Activated CD8-positive, alpha-beta memory T cell treated with anti-CD3 and anti-CD28 coated beads, Interleukin-2, amount 50 U/mL, for 48 hours (primary cell): ENCODE results near the gene XCL2.
A peak's percentile ranks its signal among the peaks of the same experiment; 100 is the strongest.
"Not testable (repeated sequence)": the region's sequence is repeated elsewhere in the genome, so short reads cannot be mapped to it uniquely, and the experiment has no call there.

ENCODE experiments used
- DNase-seq: peaks from one replicate; pipeline ENCODE4 v3.0.0-alpha.2; 2020

The XCL2 gene

GRCh38 chr1:168555508-168556046 is 11.8 kb upstream of the XCL2 start:
- DNase-seq, result no peak

GRCh38 chr1:168554603-168555483 is 11.0 kb upstream of the XCL2 start:
- DNase-seq, result no peak

GRCh38 chr1:168553680-168554553 is 10.1 kb upstream of the XCL2 start:
- peak; percentile 63 for DNase-seq

GRCh38 chr1:168552961-168553360 is 9.2 kb upstream of the XCL2 start:
- no peak for DNase-seq

- DNase-seq, result no peak
These were observed 7.9 kb upstream of the XCL2 start for GRCh38 chr1:168551688-168552087.

- DNase-seq, result no peak
These were observed 7.2 kb upstream of the XCL2 start for GRCh38 chr1:168550971-168551370.

- not testable (repeated sequence) for DNase-seq
These were observed 2.7 kb upstream of the XCL2 start for GRCh38 chr1:168546553-168546895.

- not testable (repeated sequence) for DNase-seq
These were observed 2.1 kb upstream of the XCL2 start for GRCh38 chr1:168545678-168546552.

GRCh38 chr1:168542978-168543377 is 819 bp downstream of the XCL2 start:
- not testable (repeated sequence) for DNase-seq

- not testable (repeated sequence) for DNase-seq
These were observed 3.0 kb downstream of the XCL2 start for GRCh38 chr1:168540798-168541197.

- DNase-seq, result no peak
These were observed 8.3 kb downstream of the XCL2 start for GRCh38 chr1:168535536-168535935.

GRCh38 chr1:168531615-168532345 is 12.0 kb downstream of the XCL2 start:
- DNase-seq, result no peak

- DNase-seq, result no peak
These were observed 14.3 kb downstream of the XCL2 start for GRCh38 chr1:168529518-168529917.

- DNase-seq, result no peak
These were observed 22.3 kb downstream of the XCL2 start for GRCh38 chr1:168521401-168522000.

GRCh38 chr1:168520832-168521231 is 23.0 kb downstream of the XCL2 start:
- no peak for DNase-seq

- DNase-seq, result peak; percentile 69
These were observed 23.6 kb downstream of the XCL2 start for GRCh38 chr1:168520052-168520751.

GRCh38 chr1:168518813-168519212 is 25.0 kb downstream of the XCL2 start:
- DNase-seq, result no peak

- DNase-seq, result no peak
These were observed 25.6 kb downstream of the XCL2 start for GRCh38 chr1:168518201-168518689.

- DNase-seq, result no peak
These were observed 29.3 kb downstream of the XCL2 start for GRCh38 chr1:168514455-168514854.

GRCh38 chr1:168513656-168514404 is 30.0 kb downstream of the XCL2 start:
- DNase-seq, result no peak
